Prostate gland (tissue), 2 donors: ENCODE results near the gene ARHGEF39.
"Not testable (repeated sequence)": the region's sequence is repeated elsewhere in the genome, so short reads cannot be mapped to it uniquely, and the experiment has no call there.

Source experiments
- CTCF ChIP-seq, 4 experiments: fragments of 200-600 bp in 2 of 4; fragments of 450-650 bp in 2 of 4; sonication (generic) in 2 of 4; IDR thresholded peaks; 1 replicate in 3 of 4; 2 replicates in 1 of 4; pipeline ENCODE4 v1.5.1; 2016 to 2019; ENCODE audit warnings: antibody characterized with exemption in 4 of 4, mild to moderate bottlenecking in 2 of 4, moderate library complexity in 2 of 4
- POLR2AphosphoS5 ChIP-seq: sonication (generic); formaldehyde crosslinking; IDR thresholded peaks from one replicate; pipeline ENCODE4 v1.6.1; 2017; ENCODE audit warnings: antibody characterized with exemption

DNA sequence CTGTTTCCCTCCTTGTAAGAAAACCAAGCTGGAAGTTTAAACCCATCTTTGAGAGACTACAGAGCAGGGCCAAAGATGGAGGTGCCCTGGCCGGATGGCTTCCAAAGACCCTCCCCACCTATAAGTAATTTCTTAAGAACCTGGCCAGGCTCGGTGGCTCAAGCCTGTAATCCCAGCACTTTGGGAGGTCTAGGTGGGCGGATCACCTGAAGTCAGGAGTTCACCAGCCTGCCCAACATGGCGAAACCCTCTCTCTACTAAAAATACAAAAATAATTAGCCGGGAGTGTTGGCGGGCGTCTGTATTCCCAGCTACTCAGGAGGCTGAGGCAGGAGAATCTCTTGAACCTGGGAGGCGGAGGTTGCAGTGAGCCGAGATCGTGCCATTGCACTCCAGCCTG, 19.3 kb downstream of the ARHGEF39 start:
- not testable (repeated sequence) for TF ChIP-seq CTCF (IDR thresholded peaks at IDR 0.05); POLR2AphosphoS5
